ENCODE results near the gene CD1C. TPM values are rescaled to one million over a fixed set of nuclear protein-coding genes. Genes with fewer than 3 reads are reported as not detected.

The CD1C gene
- total RNA-seq, 2 donors from 2014 or later: not detected

DNA sequence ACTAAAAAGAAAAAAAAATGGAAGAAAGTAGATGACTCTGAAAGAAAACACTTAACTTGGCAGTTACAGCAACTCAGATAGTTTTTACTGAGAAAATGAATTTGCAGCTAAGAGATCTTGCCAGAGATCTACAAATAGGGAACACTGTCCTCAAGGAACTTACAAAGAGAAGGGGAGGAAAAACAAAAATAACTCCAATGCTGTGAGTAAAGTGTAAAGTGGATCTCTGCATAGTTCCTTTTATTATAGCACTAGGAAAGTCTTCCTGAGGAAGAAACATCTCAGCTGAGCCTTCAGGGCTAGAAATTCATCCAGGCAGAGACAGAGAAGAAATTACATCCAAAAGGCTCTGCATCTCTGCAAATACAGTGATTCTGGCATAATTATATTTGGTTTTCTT, 37.8 kb downstream of the CD1C start:
- H3K4me3 ChIP-seq (ENCODE audit: low read length): no peak overlapping the region
- Mint-ChIP-seq H3K4me3 (no peak overlapping the region), H3K27ac (no peak overlapping the region), H3K4me1 (no peaks in the 10 kb centered on the region), H3K36me3 (ENCODE audit: low read depth) (no peaks in the 10 kb centered on the region), H3K9me3 (no peaks in the 10 kb centered on the region), H3K27me3 (ENCODE audit: insufficient read depth) (no peaks in the 10 kb centered on the region)
- TF ChIP-seq CTCF (conservative IDR thresholded peaks at IDR 0.05): no peak
- DNase-seq: no peak
- H3K36me3 ChIP-seq (ENCODE audit: control insufficient read depth, insufficient read depth, low read length): no peaks in the 10 kb centered on the region
- no peaks in the 10 kb centered on the region for H3K9me3 ChIP-seq (ENCODE audit: control insufficient read depth, low read length)
- H3K4me1 ChIP-seq (ENCODE audit: control insufficient read depth, insufficient read depth, low read length): no peaks in the 10 kb centered on the region
- no peaks in the 10 kb centered on the region for H3K27me3 ChIP-seq (ENCODE audit: control insufficient read depth, insufficient read depth, low read length, poor library complexity, severe bottlenecking)
- no peak overlapping the region for H3K27ac ChIP-seq (ENCODE audit: low read depth, low read length)
- H3K9ac ChIP-seq (ENCODE audit: extremely low read depth, low read length, poor library complexity, severe bottlenecking): no peak overlapping the region

- H3K27ac Mint-ChIP-seq: no peak overlapping the region
- no peaks in the 10 kb centered on the region for H3K36me3 ChIP-seq (ENCODE audit: control insufficient read depth, insufficient read depth, low read length)
- H3K27me3 ChIP-seq (ENCODE audit: control insufficient read depth, insufficient read depth, low read length, poor library complexity, severe bottlenecking): no peaks in the 10 kb centered on the region
- no peaks in the 10 kb centered on the region for H3K4me1 ChIP-seq (ENCODE audit: control insufficient read depth, insufficient read depth, low read length)
- no peak overlapping the region for H3K9ac ChIP-seq (ENCODE audit: extremely low read depth, low read length, poor library complexity, severe bottlenecking)
- WGBS, 2 experiments (ENCODE audit: insufficient coverage in 1 of 2, insufficient read length in 1 of 2): 89 to 100% methylated on average over 1 to 2 of the region's 3 CpGs
- H3K4me3 Mint-ChIP-seq: no peak overlapping the region
- H3K9me3 Mint-ChIP-seq: no peaks in the 10 kb centered on the region
- no peaks in the 10 kb centered on the region for H3K27me3 Mint-ChIP-seq (ENCODE audit: insufficient read depth)
- DNase-seq: no peak
- H3K9me3 ChIP-seq (ENCODE audit: control insufficient read depth, low read length): no peaks in the 10 kb centered on the region
- H3K27ac ChIP-seq (ENCODE audit: low read depth, low read length): no peak overlapping the region
- no peaks in the 10 kb centered on the region for H3K36me3 Mint-ChIP-seq (ENCODE audit: low read depth)
- no peaks in the 10 kb centered on the region for H3K4me1 Mint-ChIP-seq
- H3K4me3 ChIP-seq (ENCODE audit: low read length): no peak overlapping the region
- no peak for TF ChIP-seq CTCF (conservative IDR thresholded peaks at IDR 0.05)
Measured at GRCh38 chr1:158328426-158328825, 38.7 kb downstream of the CD1C start.

GRCh38 chr1:158329300-158329699, 39.6 kb downstream of the CD1C start:
- Histone ChIP-seq H3K9ac (ENCODE audit: extremely low read depth, low read length, poor library complexity, severe bottlenecking) (no peak overlapping the region), H3K36me3 (ENCODE audit: control insufficient read depth, insufficient read depth, low read length) (no peaks in the 10 kb centered on the region), H3K27ac (ENCODE audit: low read depth, low read length) (no peak overlapping the region), H3K27me3 (ENCODE audit: control insufficient read depth, insufficient read depth, low read length, poor library complexity, severe bottlenecking) (no peaks in the 10 kb centered on the region), H3K4me3 (ENCODE audit: low read length) (no peak overlapping the region), H3K9me3 (ENCODE audit: control insufficient read depth, low read length) (no peaks in the 10 kb centered on the region), H3K4me1 (ENCODE audit: control insufficient read depth, insufficient read depth, low read length) (no peaks in the 10 kb centered on the region)
- Mint-ChIP-seq H3K27ac (no peak overlapping the region), H3K4me3 (no peak overlapping the region), H3K4me1 (no peaks in the 10 kb centered on the region), H3K36me3 (ENCODE audit: low read depth) (no peaks in the 10 kb centered on the region), H3K27me3 (ENCODE audit: insufficient read depth) (no peaks in the 10 kb centered on the region), H3K9me3 (no peaks in the 10 kb centered on the region)
- no peak for DNase-seq
- WGBS, 2 experiments (ENCODE audit: insufficient coverage in 1 of 2, insufficient read length in 1 of 2): 92 to 98% methylated on average over 4 to 7 of the region's 7 CpGs
- no peak for TF ChIP-seq CTCF (conservative IDR thresholded peaks at IDR 0.05)

All from endodermal cell (in vitro differentiated cells).